Measurements from ENCODE around the gene FBXO10.

The FBXO10 gene

GRCh38 chr9:37559855-37560592 is 16.2 kb downstream of the FBXO10 start:
- no peak for DNase-seq (ENCODE audit: low spot score)
- no peak for TF ChIP-seq CTCF (IDR thresholded peaks at IDR 0.05; ENCODE audit: borderline replicate concordance, control extremely low read depth, extremely low read depth, insufficient read depth, missing control alignments)
- in situ Hi-C loops (cut with MboI; ENCODE audit: low sequenced_read_pairs, unreplicated experiment), result no loop called here

- no peak for DNase-seq (ENCODE audit: low spot score)
- no peak for TF ChIP-seq CTCF (IDR thresholded peaks at IDR 0.05; ENCODE audit: borderline replicate concordance, control extremely low read depth, extremely low read depth, insufficient read depth, missing control alignments)
- in situ Hi-C loops (cut with MboI; ENCODE audit: low sequenced_read_pairs, unreplicated experiment), result no loop called here
These were observed 17.1 kb downstream of the FBXO10 start for GRCh38 chr9:37559125-37559524.

- DNase-seq (ENCODE audit: low spot score), result no peak
- TF ChIP-seq CTCF (IDR thresholded peaks at IDR 0.05; ENCODE audit: borderline replicate concordance, control extremely low read depth, extremely low read depth, insufficient read depth, missing control alignments), result no peak
- in situ Hi-C loops (cut with MboI; ENCODE audit: low sequenced_read_pairs, unreplicated experiment), result no loop called here
These were observed 20.4 kb downstream of the FBXO10 start for GRCh38 chr9:37555786-37556185.

- no peak for DNase-seq (ENCODE audit: low spot score)
- in situ Hi-C loops (cut with MboI; ENCODE audit: low sequenced_read_pairs, unreplicated experiment), result no loop called here
- TF ChIP-seq CTCF (IDR thresholded peaks at IDR 0.05; ENCODE audit: borderline replicate concordance, control extremely low read depth, extremely low read depth, insufficient read depth, missing control alignments), result no peak
These were observed 21.9 kb downstream of the FBXO10 start for GRCh38 chr9:37554318-37554717.

GRCh38 chr9:37551888-37552287 is 24.3 kb downstream of the FBXO10 start:
- in situ Hi-C loops (cut with MboI; ENCODE audit: low sequenced_read_pairs, unreplicated experiment), result no loop called here
- DNase-seq (ENCODE audit: low spot score), result no peak
- no peak for TF ChIP-seq CTCF (IDR thresholded peaks at IDR 0.05; ENCODE audit: borderline replicate concordance, control extremely low read depth, extremely low read depth, insufficient read depth, missing control alignments)

- DNase-seq (ENCODE audit: low spot score), result no peak
- TF ChIP-seq CTCF (IDR thresholded peaks at IDR 0.05; ENCODE audit: borderline replicate concordance, control extremely low read depth, extremely low read depth, insufficient read depth, missing control alignments), result no peak
- in situ Hi-C loops (cut with MboI; ENCODE audit: low sequenced_read_pairs, unreplicated experiment), result no loop called here
These were observed 24.7 kb downstream of the FBXO10 start for GRCh38 chr9:37551468-37551867.
